ENCODE results near the gene GNE.
"Not testable (repeated sequence)": the region's sequence is repeated elsewhere in the genome, so short reads cannot be mapped to it uniquely, and the experiment has no call there.

The GNE gene

DNA sequence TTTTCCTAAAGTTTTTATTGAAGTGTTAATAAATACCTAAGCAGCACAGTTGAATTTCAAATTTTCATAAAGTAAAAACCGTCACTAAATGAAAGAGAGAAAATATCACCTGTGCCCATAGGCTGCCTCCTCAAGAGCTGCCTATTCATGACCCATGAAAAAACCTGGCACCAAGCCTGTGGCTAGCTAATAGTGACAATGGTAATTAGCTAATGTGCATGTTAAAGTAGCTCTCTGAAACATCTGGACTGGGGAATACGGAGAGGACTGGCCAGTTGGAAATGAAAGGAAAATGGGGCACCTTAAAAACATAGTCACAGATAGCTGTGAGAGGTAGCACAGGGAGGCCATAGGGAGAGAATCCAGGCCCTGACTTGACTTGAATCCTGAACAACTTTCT lies 5.4 kb upstream of the GNE start:
- DNase-seq, result no peak

DNA sequence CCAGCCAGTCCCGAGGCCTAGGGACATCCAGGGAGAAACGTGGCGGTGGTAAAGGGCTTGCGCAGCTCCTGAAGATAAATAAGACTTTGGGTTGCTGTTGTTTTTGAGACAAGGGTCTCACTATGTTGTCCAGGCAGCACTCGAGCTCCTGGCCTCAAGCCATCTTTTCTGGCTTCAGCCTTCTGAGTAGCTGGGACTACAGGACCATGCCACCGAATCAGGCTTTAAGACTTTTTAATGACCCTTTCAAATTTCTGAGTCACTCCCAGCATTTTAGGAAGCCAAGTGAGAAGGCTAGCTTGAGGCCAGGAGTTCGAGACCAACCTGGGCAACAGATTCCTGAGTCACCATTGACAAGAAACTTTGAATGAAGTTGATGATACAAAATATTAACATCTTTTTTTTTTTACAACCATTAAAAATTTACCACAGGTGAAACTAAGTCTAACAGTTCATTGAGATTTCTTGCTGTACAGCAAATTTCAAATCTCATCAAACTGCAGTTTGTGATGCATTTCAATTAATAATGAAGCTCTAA lies 817 bp upstream of the GNE start:
- DNase-seq, result no peak

DNA sequence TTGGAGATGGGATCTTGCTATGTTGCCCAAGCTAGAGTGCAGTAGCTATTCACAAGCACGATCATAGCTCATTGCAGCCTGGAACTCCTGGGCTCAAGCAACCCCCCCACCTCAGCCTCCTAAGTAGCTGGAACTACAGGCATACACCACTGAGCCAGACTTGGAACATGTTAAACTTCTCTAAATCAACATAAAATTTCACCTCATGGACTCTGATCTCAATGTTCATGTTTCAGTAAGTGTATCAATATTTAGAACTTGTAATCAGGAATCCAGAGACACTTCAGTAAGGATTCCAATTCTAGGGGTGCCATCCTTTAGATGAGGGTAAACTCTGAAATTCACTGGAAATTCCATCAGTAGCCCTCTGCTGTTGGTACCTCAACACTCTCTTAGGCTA lies 6.8 kb downstream of the GNE start:
- no peak for DNase-seq

DNA sequence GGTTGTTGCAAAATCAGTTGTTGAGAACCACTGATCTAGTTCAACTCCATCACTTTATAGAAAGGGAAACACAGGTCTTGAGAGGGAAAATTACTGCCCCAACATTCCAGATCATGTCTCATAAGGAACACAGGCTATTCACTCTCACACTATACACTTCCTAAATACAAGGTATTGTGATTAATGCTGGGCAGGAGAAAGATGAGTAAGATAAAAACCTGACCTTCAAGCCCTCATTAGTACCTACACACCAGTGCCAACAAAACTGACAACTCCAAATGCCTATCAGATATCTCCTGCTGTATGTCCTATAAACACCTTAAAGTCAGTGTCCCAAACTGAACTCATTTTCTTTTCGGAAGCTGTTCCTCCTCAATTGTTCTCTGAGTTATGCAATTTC lies 8.2 kb downstream of the GNE start:
- DNase-seq, result no peak

DNA sequence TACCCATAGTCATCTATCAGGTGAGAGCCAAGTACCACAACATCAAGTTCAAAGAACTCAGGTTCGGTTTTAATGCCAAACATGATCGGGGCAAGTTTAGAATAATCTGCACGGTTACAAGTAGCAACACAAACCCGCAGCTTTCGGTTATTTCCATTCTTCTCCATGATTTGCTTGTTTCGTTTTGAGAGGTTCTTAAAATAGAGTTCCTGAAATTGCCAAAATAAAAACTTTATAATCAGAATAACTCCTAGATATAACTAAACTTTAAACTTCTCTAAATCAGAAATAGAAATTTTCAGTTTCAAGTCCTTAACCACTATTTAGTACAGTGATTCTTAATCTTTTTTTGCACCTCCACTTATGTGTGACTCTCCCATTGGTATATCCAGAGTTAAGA lies 9.1 kb downstream of the GNE start:
- no peak for DNase-seq

DNA sequence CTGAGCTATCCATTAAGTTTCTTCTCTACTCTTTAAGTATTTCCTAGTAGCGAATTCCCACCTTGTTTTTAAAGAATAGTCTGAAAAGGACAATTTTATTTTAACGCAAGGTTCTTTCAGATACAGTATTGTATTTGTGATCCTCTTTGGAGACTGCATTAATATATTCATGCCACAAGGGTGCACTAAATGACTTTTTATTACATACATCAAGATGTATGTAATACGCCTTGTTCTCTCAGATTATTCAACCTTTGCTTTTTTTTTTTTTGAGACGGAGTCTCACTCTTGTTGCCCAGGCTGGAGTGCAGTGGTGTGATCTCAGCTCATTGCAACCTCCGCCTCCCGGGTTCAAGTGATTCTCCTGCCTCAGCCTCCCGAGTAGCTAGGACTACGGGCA lies 10.2 kb downstream of the GNE start:
- not testable (repeated sequence) for DNase-seq

DNA sequence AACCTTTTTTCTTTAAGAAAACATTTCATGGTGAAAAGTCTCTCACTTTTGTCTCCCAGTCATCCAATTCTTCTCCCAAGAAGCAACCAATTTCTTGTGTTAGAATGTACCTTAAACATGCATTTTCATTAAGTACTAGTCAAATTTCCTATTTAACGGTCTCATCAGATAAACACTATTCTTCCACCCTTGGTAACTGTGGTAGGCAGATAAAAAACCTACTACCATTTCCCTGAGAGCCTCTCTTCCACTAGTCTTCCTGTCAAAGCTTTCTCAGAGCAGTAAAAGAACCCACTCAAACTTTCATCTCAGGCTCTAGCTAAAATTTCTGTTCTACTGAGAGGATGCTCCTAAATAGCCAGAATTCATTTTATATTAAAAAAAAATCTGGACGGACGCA lies 10.9 kb downstream of the GNE start:
- DNase-seq, result no peak

DNA sequence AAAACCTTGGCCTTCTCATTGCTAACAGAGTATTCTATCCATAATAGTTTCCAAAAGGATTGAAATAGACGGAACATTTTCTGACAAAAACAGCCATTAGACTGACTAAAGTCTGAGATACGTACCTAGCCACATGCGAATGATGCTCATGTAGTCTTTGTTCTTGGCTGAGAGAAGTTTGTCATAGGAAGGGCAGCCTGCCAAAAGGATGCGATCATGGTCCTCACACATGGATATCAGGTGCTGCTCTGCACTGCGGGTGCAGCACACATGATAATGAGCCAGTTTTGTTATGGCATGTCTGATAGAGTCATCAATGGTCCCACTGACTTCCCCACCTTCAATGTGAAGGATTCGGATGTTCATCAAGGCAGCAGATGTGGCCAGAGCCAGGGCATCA lies 12.3 kb downstream of the GNE start:
- DNase-seq, result no peak

DNA sequence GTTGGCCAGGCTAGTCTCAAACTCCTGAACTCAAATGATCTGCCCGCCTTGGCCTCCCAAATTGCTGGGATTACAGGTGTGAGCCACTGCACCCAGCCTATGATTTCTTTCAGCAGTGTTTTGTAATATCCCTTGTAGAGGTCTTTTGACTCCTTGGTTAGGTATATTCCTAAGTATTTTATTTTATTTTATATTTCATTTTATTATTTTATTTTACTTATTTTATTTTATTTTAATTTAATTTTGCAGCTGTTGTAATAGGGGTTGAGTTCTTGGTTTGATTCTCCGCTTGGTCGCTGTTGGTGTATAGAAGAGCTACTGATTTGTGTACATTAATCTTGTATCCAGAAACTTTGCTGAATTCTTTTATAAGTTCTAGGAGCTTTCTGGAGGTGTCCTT lies 18.6 kb downstream of the GNE start:
- DNase-seq, result not testable (repeated sequence)

DNA sequence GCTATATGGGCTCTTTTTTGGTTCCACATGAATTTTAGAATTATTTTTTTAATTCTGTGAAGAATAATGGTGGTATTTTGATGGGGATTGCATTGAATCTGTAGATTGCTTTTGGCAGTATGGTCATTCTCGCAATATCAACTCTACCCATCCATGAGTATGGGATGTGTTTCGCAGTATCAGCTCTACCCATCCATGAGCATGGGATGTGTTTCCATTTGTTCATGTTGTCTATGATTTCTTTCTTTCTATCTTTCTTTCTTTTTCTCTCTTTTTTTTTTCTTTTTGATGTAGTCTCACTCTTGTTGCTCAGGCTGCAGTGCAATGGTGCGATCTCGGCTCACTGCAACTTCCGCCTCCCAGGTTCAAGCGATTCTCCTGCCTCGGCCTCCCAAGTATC lies 19.0 kb downstream of the GNE start:
- not testable (repeated sequence) for DNase-seq

DNA sequence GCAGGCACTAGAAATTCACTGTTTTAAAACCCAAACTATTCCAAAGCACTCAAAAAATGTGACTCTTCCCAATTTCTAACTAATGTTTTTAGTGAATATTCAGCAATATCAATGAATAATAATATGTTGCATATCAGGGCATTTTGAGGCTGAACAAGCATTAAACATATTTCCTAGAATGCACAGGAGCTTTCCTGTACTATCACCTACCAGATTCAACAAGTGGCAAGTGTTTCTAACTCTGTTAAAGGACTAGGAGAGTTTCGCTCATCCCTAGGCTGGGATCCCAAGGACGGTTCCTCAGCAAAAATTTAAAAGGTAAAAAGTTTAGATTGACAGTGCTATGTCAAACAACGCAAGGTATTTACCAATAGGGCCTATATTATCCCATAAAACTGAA lies 21.0 kb downstream of the GNE start:
- DNase-seq, result no peak

DNA sequence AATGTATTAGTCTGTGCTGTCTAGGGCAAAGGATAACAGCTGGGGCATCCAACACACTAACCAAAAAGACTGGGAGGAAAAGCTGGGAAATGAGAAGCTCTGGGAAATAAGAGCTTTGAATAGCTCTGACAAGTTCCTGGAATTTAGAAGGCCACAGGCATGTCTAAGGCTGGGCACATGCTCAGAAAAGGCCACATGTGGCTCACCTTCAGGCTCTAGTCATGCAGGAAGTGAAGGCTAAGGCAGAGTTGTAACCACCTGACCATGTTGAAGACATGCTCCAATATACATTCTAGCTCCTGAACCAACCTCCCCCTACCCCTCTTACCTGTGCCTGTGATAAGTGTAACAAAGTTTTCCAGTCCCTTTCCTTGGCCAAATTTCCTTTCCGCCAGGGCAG lies 35.8 kb downstream of the GNE start:
- no peak for DNase-seq

DNA sequence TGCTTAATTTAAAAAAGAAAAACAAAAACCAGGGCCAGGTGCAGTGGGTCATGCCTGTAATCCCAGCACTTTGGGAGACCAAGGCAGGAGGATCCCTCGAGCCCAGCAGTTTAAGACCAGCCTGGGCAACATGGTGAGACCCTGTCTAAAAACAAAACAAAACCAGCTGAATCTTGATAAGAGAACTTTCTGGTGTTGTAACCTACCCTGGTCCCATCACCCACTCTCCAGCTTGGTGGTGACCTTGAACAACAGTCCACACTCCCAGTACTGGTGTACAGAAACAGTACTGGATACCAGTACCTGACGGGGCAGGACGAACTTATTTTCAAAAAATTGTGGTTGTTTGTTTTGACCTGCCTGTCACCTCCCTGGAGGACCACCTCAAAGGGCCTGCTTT lies 36.6 kb downstream of the GNE start:
- no peak for DNase-seq

DNA sequence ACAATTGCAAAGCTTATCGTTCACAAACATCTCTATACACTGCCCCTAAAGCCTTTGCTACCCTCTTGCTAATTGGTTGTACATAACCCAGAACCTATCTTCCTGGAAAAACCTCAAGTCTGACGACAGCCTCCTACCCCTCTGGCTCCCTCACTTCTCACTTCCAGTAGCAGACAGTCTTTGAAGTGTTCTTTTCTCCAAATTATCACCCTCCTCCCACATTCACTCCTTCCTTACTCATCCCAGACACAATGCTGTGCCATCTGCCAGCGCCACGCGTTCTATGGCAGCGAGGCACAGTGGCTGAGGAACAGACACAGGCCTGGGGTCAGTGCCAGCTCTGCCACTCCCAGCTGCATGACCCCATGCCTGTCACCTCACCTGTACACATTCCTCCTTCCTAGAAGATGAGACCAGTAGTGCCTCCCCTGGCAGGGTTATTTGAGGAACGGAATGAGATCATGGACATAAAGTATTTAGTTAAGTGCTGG lies 39.8 kb downstream of the GNE start:
- no peak for DNase-seq

DNA sequence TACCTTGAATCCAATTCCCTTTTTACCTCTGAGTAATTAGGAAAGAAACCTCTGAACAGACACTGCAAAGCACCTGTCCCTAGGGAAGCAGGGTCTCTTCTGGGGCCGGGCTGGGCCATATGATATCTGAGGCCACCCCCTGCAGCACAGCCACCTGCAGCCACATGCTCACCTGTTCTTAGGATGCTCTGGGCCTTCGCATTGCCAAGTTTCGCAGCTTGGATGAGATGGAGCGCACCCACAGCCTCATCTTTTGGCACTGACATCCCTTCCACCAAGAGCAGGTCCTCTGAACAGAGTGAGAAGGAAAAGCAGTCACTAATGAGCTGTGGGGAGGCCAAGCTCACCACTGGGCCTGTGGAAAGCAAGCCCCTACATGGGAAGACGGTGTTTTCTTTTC lies 40.2 kb downstream of the GNE start:
- DNase-seq, result peak; percentile 68

DNA sequence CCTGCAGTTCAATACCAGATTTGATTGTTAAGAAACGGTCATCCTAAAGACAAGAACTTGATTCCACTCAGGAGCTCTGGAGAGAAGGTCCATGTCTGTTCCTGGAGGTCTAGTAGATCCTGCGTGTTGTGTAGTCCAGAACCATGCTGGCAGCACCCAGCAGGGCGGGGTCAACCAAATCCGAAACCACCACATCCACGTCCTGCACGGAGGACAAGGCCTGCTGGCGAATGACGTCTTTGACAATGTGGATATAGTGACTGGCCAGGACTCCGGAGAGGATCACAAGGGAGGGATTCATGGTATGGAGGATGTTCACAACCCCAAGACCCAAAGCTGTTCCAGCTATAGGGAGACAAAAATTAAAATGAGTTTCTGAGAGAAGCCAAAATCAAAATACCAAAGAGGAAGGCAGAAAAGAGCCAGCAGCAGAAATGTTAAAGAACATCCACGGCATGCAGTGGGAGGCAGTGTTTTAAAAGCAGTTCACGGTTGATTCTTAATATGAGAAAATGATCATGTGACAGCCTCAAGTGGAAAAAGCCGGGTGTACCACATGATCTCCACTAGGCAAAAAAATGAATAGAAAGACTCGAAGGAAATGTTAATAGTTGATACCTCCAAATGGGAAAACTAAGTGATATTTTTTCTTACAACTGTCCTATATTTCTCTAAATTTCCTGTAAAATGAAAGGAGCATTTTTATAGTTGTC lies 40.8 kb downstream of the GNE start:
- DNase-seq, result no peak

DNA sequence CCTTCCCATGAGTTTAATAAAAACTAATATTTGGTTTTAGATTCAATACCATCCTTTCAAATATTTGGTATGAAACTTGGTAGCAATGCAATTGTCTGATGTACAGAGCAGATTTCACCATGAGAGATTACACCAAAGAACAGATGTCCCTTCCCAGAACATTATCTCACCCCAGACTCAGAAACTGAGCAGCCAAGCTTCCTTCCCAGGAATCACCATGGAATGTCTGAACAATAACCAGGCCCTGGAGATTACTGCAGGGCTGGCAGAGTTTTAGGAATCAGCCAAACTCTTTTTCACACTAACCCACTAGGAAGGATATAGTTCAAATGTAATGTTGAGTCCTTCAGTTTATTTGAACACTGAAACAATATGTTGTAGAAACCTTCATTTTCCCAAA lies 43.7 kb downstream of the GNE start:
- no peak for DNase-seq

DNA sequence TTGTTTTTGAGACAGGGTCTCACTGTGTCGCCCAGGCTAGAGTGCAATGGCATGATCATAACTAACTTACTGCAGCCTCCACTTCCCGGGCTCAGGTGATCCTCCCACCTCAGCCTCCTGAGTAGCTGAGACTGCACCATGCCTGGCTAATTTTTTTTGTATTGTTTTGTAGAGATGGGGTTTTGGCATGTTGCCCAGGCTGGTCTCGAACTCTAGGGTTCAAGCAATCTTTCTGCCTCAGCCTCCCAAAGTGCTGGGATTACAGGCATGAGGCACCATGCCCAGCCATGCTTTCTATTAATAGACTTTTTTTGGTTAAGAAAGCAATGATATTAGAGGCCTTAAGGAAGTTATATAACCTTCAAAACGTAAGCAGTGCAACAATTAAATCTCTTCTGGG lies 44.3 kb downstream of the GNE start:
- no peak for DNase-seq

DNA sequence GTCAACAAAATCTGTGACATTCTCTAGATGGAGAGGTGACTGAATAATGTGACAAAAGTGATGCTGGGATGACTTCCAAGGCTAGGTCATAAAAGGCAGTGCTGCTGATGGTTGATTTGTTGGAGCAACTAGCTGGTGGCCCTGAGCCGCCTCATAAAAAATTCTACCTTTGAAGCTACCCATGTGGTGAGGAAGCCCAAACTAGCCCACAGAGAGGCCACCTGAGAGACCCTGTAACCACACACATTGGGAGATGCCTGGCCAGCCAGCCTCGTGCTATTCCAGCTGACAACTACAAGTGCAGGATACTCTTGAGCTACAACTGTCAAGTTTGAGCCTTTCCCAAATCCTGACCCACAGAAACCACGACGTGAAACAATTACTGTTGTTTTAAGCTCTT lies 44.9 kb downstream of the GNE start:
- DNase-seq, result no peak

DNA sequence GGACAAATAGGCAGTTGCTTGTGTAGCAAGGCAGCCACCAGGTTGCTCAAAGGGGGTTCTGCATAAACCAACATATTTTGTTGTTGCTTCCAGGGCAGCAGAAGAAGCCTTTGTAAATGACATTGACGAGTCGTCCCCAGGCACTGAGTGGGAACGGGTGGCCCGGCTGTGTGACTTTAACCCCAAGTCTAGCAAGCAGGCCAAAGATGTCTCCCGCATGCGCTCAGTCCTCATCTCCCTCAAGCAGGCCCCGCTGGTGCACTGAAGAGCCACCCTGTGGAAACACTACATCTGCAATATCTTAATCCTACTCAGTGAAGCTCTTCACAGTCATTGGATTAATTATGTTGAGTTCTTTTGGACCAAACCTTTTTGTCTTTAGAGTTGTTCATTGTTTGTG lies 46.7 kb downstream of the GNE start:
- no peak for DNase-seq

DNA sequence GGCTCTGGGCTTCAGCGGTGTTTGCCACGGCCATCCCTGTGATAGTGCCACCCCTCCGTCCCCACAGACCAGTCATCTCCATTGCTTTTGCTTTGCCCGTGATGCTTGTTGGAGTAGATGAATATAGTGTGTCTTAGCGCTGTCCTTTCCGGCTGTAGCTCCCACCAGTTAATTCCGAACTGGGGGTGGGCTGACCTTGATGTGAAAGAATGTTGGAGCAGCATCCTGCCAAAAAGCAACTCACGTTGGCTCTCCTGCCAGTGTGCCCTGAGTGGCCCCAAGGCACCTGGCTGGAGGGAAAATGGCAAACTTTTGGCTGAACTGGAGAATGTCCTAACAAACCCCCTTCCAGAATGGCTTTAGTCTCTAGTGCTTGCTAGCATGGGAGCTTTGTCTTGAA lies 47.5 kb downstream of the GNE start:
- no peak for DNase-seq

DNA sequence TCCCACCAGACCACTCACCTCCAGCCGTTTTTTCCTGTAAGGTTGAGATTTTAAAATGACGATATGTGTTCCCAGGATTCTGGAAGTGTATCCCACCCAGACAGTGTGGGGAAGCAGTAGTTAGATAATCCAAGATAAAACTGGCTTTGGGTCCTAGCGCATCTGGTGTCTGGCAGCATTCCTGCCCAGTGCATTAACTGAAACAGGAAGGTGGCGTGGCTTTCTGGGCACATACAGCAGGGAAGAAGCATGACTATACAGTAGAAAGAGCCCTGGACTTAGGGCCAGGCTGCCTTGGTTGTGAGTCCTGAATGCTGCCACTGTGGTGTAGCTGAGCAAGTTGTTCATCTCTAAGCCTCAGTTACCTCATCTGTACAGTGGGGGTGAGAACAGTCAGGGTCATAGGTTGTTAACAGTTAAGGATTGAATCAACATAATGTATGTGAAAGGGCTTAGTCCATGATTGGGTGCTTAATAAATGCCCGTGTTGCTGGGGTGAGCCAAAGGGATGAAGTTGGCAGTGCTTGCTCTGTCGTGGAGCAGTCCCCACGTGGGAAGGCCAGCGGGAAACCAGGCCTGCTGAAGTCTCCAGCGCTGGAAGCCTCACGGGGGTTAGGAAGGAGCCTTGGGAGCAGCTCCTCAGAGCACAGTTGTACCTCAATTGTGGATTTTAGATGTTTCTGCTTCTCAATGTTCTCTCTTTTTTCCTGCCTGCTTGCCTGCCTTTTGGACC lies 49.6 kb downstream of the GNE start:
- no peak for DNase-seq

DNA sequence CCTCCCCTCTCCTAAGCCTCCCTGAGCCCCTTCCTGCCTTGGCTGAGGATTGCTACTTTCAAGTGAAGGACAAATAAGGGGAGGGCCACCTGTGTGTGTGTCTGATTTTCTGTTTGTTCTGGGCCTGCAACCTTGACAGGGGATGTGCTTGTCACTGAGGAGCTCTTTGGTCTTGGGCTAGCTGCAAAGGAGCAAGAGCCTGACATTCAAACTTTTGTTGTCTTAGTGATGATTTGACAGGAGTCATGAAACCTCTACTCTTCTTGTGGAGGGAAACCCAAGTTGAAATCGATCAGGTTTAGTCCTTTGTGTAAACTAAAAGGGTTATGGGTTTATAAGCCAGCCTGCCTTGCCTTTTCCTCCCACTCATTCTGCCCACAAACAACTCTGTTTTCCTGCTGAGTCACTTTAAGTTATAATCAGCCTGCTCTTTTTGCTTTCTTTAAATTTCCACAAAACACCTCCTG lies 50.7 kb downstream of the GNE start:
- DNase-seq, result no peak

DNA sequence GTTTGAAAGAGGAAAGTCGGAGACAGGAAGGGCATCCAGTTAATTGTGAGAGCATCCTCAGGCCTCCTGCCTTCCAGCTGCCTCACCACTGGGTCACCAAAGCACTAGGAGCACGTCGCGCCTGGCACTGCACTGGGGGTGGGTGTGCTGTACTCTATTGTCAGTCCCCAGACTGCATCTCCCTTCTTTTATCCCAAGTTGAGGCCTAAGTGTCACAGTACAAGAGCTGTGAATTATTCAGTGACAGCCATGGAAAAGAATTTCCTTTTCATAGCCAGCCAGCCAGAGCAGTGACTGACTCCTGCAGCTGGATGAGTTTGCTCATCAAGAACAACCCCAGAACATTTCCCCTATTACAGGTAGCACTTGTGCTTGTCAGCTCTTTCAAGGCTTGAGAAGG lies 51.2 kb downstream of the GNE start:
- DNase-seq, result no peak

All from NCI-H2171 (cell line).